Progenitor cell of endocrine pancreas (in vitro differentiated cells): ENCODE measurements around the gene WDCP. TPM values are rescaled to one million over a fixed set of nuclear protein-coding genes. Genes with fewer than 3 reads are reported as not detected.
A peak's percentile ranks its signal among the peaks of the same experiment; 100 is the strongest.

Source experiments
- DNase-seq: peaks from one replicate; pipeline ENCODE4 v3.0.0; 2021; ENCODE audit warnings: low spot score; ENCODE audit not compliant: unreplicated experiment
- H3K27ac Mint-ChIP-seq: 2 replicates; pipeline ENCODE4 v1.8.0; 2021; ENCODE audit warnings: mild to moderate bottlenecking, moderate library complexity, mixed read lengths
- H3K27me3 Mint-ChIP-seq: 2 replicates; pipeline ENCODE4 v1.8.0; 2021; ENCODE audit warnings: mixed read lengths
- H3K36me3 Mint-ChIP-seq: 2 replicates; pipeline ENCODE4 v1.8.0; 2022; ENCODE audit warnings: mixed read lengths; ENCODE audit not compliant: insufficient read depth
- H3K4me1 Mint-ChIP-seq: 2 replicates; pipeline ENCODE4 v1.8.0; 2021; ENCODE audit warnings: low read depth, mixed read lengths
- H3K4me3 Mint-ChIP-seq: 2 replicates; pipeline ENCODE4 v1.8.0; 2021; ENCODE audit warnings: low read depth, mild to moderate bottlenecking, moderate library complexity, mixed read lengths
- H3K9me3 Mint-ChIP-seq: 2 replicates; pipeline ENCODE4 v1.8.0; 2021; ENCODE audit warnings: low read depth, mixed read lengths
- CTCF ChIP-seq: fragments of 200-600 bp; sonication (generic); IDR thresholded peaks from one replicate; pipeline ENCODE4 v1.5.0; 2021; ENCODE audit warnings: antibody characterized with exemption, mild to moderate bottlenecking; ENCODE audit not compliant: unreplicated experiment
- total RNA-seq: library from RNA; stranded (reverse); gene quantifications from 2 replicates; pipeline ENCODE4 v1.2.1, GENCODE V29; 2021

The WDCP gene
- total RNA-seq, 1 donor from 2014 or later = 23.7 TPM

DNA sequence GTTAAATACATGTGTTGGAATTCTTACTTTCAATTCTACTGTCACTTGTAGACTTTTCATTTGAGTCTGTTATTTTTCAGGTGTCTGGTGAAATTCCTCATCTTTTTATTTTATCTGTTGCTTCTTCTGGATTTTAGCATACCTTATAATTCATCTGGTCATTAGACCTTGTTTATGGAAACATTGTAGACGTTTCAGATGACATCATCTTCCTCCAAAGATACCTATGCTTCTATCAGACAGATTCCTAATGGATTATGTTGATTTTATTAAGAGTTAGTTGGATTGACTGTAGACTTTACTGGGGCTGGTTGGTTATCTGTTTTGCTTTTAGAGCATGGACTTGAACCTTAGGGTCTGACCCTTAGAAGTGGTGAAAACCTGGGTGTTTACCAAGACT is 52.6 kb downstream of the WDCP start:
- Mint-ChIP-seq H3K36me3 (peaks cover 9% of the 10 kb centered on the region), H3K27ac (peak overlapping the region; percentile 22), H3K9me3 (no peaks in the 10 kb centered on the region), H3K4me3 (no peak overlapping the region), H3K4me1 (no peaks in the 10 kb centered on the region), H3K27me3 (no peaks in the 10 kb centered on the region)
- TF ChIP-seq CTCF = no peak
- no peak for DNase-seq

DNA sequence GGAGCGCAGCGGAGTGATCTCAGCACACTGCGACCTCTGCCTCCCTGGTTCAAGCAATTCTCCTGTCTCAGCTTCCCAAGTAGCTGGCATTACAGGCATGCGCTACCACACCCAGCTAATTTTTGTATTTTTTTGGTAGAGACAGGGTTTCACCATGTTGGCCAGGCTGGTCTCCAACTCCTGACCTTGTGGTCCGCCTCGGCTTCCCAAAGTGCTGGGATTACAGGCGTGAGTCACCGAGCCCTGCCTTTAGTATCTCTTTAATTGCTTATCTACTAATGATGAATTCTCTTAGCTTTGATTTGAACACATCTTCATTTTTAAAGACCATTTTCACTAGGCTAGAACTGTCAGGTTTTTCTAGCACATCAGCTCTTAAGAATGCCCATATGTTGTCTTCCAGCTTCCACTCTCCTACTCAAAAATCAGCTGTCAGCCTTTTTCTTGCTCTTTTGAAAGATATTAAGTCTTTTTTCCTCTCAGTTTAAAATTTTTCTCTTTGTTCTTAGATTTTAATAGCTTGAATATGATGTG is 53.4 kb downstream of the WDCP start:
- Mint-ChIP-seq H3K4me3 (no peak overlapping the region), H3K27me3 (no peaks in the 10 kb centered on the region), H3K36me3 (peaks cover 8% of the 10 kb centered on the region), H3K4me1 (no peaks in the 10 kb centered on the region), H3K27ac (no peak overlapping the region), H3K9me3 (no peaks in the 10 kb centered on the region)
- TF ChIP-seq CTCF = no peak
- DNase-seq = no peak

- no peaks in the 10 kb centered on the region for H3K27me3 Mint-ChIP-seq
- H3K9me3 Mint-ChIP-seq = no peaks in the 10 kb centered on the region
- no peak overlapping the region for H3K4me3 Mint-ChIP-seq
- H3K4me1 Mint-ChIP-seq = no peaks in the 10 kb centered on the region
- TF ChIP-seq CTCF = no peak
- no peak overlapping the region for H3K27ac Mint-ChIP-seq
- no peak for DNase-seq
- peaks cover 9% of the 10 kb centered on the region for H3K36me3 Mint-ChIP-seq
Measured at GRCh38 chr2:23992931-23993330, 54.3 kb downstream of the WDCP start.

GRCh38 chr2:23988371-23988770 is 58.8 kb downstream of the WDCP start:
- TF ChIP-seq CTCF = no peak
- H3K4me1 Mint-ChIP-seq = no peaks in the 10 kb centered on the region
- H3K36me3 Mint-ChIP-seq = peaks cover 8% of the 10 kb centered on the region
- H3K9me3 Mint-ChIP-seq = no peaks in the 10 kb centered on the region
- H3K4me3 Mint-ChIP-seq = no peak overlapping the region
- no peaks in the 10 kb centered on the region for H3K27me3 Mint-ChIP-seq
- H3K27ac Mint-ChIP-seq = no peak overlapping the region
- no peak for DNase-seq

Other genes starting within 250 kb of the WDCP start
- 34.8 and 38.3 TPM in 2 replicates for gene ATAD2B, start 120.3 kb downstream of the WDCP start, total RNA-seq
- 23.7 and 24.1 TPM in 2 replicates for gene UBXN2A, start 106.9 kb downstream of the WDCP start, total RNA-seq
- gene MFSD2B, start 37.3 kb downstream of the WDCP start, total RNA-seq = 0.40 and 1.2 TPM in 2 replicates
- 30.5 and 33.7 TPM in 2 replicates for gene FKBP1B, start 2.4 kb upstream of the WDCP start, total RNA-seq
- gene SF3B6, start 28.9 kb upstream of the WDCP start, total RNA-seq = 93.3 and 101 TPM in 2 replicates
- 64.4 and 67.8 TPM in 2 replicates for gene TP53I3, start 37.4 kb upstream of the WDCP start, total RNA-seq
- gene PFN4, start 75.9 kb upstream of the WDCP start, total RNA-seq = 0.55 and 1.1 TPM in 2 replicates
- 25.4 and 27.5 TPM in 2 replicates for gene FAM228B, start 76.1 kb upstream of the WDCP start, total RNA-seq
- 0.31 and 0.80 TPM in 2 replicates for gene FAM228A, start 127.7 kb upstream of the WDCP start, total RNA-seq